ENCODE measurements around the gene RAB1B. TPM values are rescaled to one million over a fixed set of nuclear protein-coding genes. Genes with fewer than 3 reads are reported as not detected.
A peak's percentile ranks its signal among the peaks of the same experiment; 100 is the strongest.

Gene RAB1B
- total RNA-seq, 4 donors from 2014 or later = 79.0 to 124 (median 115) TPM

- Histone ChIP-seq H3K27ac (no peak overlapping the region), H3K9me3 (no peaks in the 10 kb centered on the region), H3K27me3 (no peaks in the 10 kb centered on the region), H3K36me3 (peaks cover 11% of the 10 kb centered on the region), H3K4me3 (no peak overlapping the region), H3K4me1 (peaks cover 26% of the 10 kb centered on the region)
- no peak for DNase-seq (ENCODE audit: low spot score in 2 of 2)
- TF ChIP-seq POLR2A (IDR thresholded peaks at IDR 0.05) = no peak
- TF ChIP-seq, protein P1, sequence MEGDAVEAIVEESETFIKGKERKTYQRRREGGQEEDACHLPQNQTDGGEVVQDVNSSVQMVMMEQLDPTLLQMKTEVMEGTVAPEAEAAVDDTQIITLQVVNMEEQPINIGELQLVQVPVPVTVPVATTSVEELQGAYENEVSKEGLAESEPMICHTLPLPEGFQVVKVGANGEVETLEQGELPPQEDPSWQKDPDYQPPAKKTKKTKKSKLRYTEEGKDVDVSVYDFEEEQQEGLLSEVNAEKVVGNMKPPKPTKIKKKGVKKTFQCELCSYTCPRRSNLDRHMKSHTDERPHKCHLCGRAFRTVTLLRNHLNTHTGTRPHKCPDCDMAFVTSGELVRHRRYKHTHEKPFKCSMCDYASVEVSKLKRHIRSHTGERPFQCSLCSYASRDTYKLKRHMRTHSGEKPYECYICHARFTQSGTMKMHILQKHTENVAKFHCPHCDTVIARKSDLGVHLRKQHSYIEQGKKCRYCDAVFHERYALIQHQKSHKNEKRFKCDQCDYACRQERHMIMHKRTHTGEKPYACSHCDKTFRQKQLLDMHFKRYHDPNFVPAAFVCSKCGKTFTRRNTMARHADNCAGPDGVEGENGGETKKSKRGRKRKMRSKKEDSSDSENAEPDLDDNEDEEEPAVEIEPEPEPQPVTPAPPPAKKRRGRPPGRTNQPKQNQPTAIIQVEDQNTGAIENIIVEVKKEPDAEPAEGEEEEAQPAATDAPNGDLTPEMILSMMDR (IDR thresholded peaks at IDR 0.05) = no peak
- no peak for TF ChIP-seq EP300 (IDR thresholded peaks at IDR 0.05)
- TF ChIP-seq POLR2AphosphoS5 (IDR thresholded peaks at IDR 0.05) = no peak
- 64% methylated on average over 14 of the region's 20 CpGs for WGBS
Observed at GRCh38 chr11:66281776-66282467, 13.5 kb downstream of the RAB1B start.

- peak; percentile 99 for DNase-seq (ENCODE audit: low spot score in 2 of 2)
- Histone ChIP-seq H3K36me3 (peaks cover 10% of the 10 kb centered on the region), H3K9me3 (no peaks in the 10 kb centered on the region), H3K27me3 (no peaks in the 10 kb centered on the region), H3K27ac (no peak overlapping the region), H3K4me3 (no peak overlapping the region), H3K4me1 (peaks cover 29% of the 10 kb centered on the region)
- WGBS = 60% methylated on average over 7 of the region's 35 CpGs
- TF ChIP-seq, protein P1 (IDR thresholded peaks at IDR 0.05) = peak; percentile 98 to 99
- TF ChIP-seq EP300 (IDR thresholded peaks at IDR 0.05) = no peak
Observed at GRCh38 chr11:66282468-66283455, 14.3 kb downstream of the RAB1B start.

DNA sequence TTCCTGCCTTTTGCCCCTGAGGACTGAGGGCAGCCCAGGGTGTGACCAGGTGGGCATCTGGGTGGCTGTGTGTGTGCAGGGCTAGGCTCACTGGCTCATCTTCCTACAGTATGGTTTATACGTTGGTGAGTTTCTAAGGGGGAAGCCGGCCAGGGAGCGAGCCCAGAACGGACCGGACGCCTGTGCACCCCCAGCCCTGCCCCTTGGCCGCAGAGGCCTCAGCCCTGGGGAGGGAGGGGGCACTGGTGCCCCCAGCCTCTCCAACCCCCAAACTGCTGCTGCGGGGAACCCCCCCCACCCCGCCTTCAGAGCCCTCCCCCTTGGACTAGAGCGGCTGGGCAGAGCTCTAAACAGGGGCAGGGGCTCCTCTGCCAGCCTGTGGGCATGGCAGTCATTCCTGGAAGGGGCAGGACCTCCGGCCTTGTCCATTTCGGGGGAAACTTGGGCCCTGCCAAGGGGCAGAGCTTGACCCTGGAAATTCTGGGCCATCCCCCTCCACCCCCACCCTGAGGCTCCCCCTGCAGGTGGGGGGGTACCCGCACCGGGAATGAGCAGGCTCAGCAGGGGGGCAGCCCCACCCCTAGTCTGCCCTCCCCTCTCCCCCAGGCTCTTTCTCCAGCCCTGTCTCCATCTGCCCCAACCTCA, 15.1 kb downstream of the RAB1B start:
- DNase-seq (ENCODE audit: low spot score in 2 of 2) = no peak
- TF ChIP-seq POLR2A (IDR thresholded peaks at IDR 0.05) (no peak), POLR2AphosphoS5 (IDR thresholded peaks at IDR 0.05) (no peak)
- TF ChIP-seq, protein P1 (IDR thresholded peaks at IDR 0.05) = no peak
- peaks cover 31% of the 10 kb centered on the region for H3K4me1 ChIP-seq
- no peak overlapping the region for H3K27ac ChIP-seq
- no peaks in the 10 kb centered on the region for H3K9me3 ChIP-seq
- peaks cover 10% of the 10 kb centered on the region for H3K36me3 ChIP-seq
- no peak overlapping the region for H3K4me3 ChIP-seq
- WGBS = 70% methylated on average over 2 of the region's 14 CpGs
- H3K27me3 ChIP-seq = no peaks in the 10 kb centered on the region

GRCh38 chr11:66284526-66285078, 16.2 kb downstream of the RAB1B start:
- no peaks in the 10 kb centered on the region for H3K9me3 ChIP-seq
- H3K4me1 ChIP-seq = peaks cover 30% of the 10 kb centered on the region
- peaks cover 10% of the 10 kb centered on the region for H3K36me3 ChIP-seq
- TF ChIP-seq, protein P1 (IDR thresholded peaks at IDR 0.05) = no peak
- no peak for TF ChIP-seq POLR2AphosphoS5 (IDR thresholded peaks at IDR 0.05)
- no peak for TF ChIP-seq POLR2A (IDR thresholded peaks at IDR 0.05)
- TF ChIP-seq EP300 (IDR thresholded peaks at IDR 0.05) = no peak
- H3K27me3 ChIP-seq = no peaks in the 10 kb centered on the region
- no peak overlapping the region for H3K27ac ChIP-seq
- H3K4me3 ChIP-seq = no peak overlapping the region
- WGBS = 93% methylated on average over 11 of the region's 16 CpGs
- DNase-seq (ENCODE audit: low spot score in 2 of 2) = no peak
